ENCODE results near the gene DTX1. TPM values are rescaled to one million over a fixed set of nuclear protein-coding genes. Genes with fewer than 3 reads are reported as not detected.

The DTX1 gene
- total and polyA plus RNA-seq, 2 donors (not counting 3 experiments of a cell fraction or from before 2014, with no cell fraction given), result 0.06 to 0.22 TPM

- H3K79me2 ChIP-seq (ENCODE audit: control insufficient read depth, insufficient read depth, low read length), result no peaks in the 10 kb centered on the region
- peak overlapping the region; percentile 87 for H3K4me2 ChIP-seq (ENCODE audit: insufficient read depth, low read length)
- H3K27ac ChIP-seq (ENCODE audit: insufficient read depth, low read depth, low read length), result peak overlapping the region; percentile 63
- no peaks in the 10 kb centered on the region for H3K36me3 ChIP-seq (ENCODE audit: control insufficient read depth in 2 of 2, extremely low read depth in 1 of 2, insufficient read depth in 2 of 2, low read length in 2 of 2)
- no peaks in the 10 kb centered on the region for H4K20me1 ChIP-seq (replicated peaks; ENCODE audit: control insufficient read depth, extremely low read depth, insufficient read depth, low read length)
- peak; percentile 92 for FAIRE-seq
- intact Hi-C loops (cut with micrococcal nuclease) (loop anchor here (1.0 kb wide), 2 partner anchors 12 to 48 kb away; no protein-coding TSS in a partner anchor), dilution Hi-C loops (cut with MboI; ENCODE audit: extremely low pct_ligation_motif_present, low sequenced_read_pairs) (no loop called here)
- no peaks in the 10 kb centered on the region for H3K9me1 ChIP-seq (replicated peaks; ENCODE audit: control insufficient read depth, extremely low read depth, insufficient read depth, low read length)
- H3K27me3 ChIP-seq (ENCODE audit: control insufficient read depth in 2 of 2, insufficient read depth in 2 of 2, low read length in 2 of 2), result no peaks in the 10 kb centered on the region
- DNase-seq (ENCODE audit: low read depth, low spot score), result peak; percentile 75
- peak overlapping the region; percentile 17 for H3K9ac ChIP-seq (replicated peaks; ENCODE audit: extremely low read depth, insufficient read depth, low read length)
- TF ChIP-seq JUN (IDR thresholded peaks at IDR 0.05; ENCODE audit: borderline replicate concordance, insufficient read depth, insufficient read length, low read depth), result peak; percentile 43
- peak; percentile 28 for TF ChIP-seq POLR2A (IDR thresholded peaks at IDR 0.05; ENCODE audit: low read depth, low read length)
- TF ChIP-seq, protein P1, sequence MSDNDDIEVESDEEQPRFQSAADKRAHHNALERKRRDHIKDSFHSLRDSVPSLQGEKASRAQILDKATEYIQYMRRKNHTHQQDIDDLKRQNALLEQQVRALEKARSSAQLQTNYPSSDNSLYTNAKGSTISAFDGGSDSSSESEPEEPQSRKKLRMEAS (IDR thresholded peaks at IDR 0.05; ENCODE audit: insufficient read depth, insufficient read length), result no peak
- TF ChIP-seq FOS (IDR thresholded peaks at IDR 0.05; ENCODE audit: borderline replicate concordance, insufficient read depth, low read length), result peak; percentile 51
- peak; percentile 53 for TF ChIP-seq POLR2AphosphoS5 (IDR thresholded peaks at IDR 0.05; ENCODE audit: insufficient read depth, low read depth, low read length)
- BruUV-seq (replicated peaks), result no TSS peak
- H3K9me3 ChIP-seq (replicated peaks; ENCODE audit: control insufficient read depth, insufficient read depth, low read length), result no peaks in the 10 kb centered on the region
- CTCF ChIA-PET, result interaction anchor here (2.6 to 9.2 kb wide), 4 partner anchors 9 to 26 kb away, joined by 11 to 70 read pairs (median 38); no protein-coding TSS in a partner anchor
- H3K4me3 ChIP-seq (replicated peaks in 1 of 3; ENCODE audit: insufficient read depth in 1 of 3, low read depth in 1 of 3, low read length in 3 of 3), result peak overlapping the region in 1 of 3 experiments; percentile 50
- POLR2A ChIA-PET, result interaction anchor here (0.7 kb wide), 1 partner anchor 26 kb away, joined by 6 read pairs; no protein-coding TSS in a partner anchor
- peak overlapping the region; percentile 46 for H2AFZ ChIP-seq (ENCODE audit: low read depth, low read length)
- peaks cover 21% of the 10 kb centered on the region for H3K4me1 ChIP-seq (ENCODE audit: control insufficient read depth, extremely low read depth, insufficient read depth, low read length)
Measured at GRCh38 chr12:113019025-113019424, 37.5 kb upstream of the DTX1 start.

DNA sequence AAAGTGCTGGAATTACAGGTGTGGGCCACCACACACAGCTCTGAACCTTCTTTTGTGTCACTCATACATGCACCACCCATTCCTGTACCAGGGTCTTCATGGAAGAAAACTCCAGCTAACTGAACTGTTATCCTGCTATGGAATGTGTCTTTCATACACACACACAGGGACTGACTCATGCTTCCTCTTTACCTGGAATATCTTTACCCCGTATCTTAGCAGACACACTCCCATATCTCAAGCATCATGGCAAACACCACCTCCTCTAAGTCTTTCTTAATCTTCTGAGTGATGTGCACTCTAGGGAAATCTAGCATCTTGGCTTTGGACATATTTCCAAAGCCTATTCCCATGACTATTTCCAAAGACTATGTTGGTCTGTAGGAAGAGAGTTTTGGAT, 35.0 kb upstream of the DTX1 start:
- Histone ChIP-seq H2AFZ (ENCODE audit: low read depth, low read length) (no peak overlapping the region), H3K27me3 (ENCODE audit: control insufficient read depth in 2 of 2, insufficient read depth in 2 of 2, low read length in 2 of 2) (no peaks in the 10 kb centered on the region), H3K4me2 (ENCODE audit: insufficient read depth, low read length) (no peak overlapping the region), H3K9me3 (replicated peaks; ENCODE audit: control insufficient read depth, insufficient read depth, low read length) (no peaks in the 10 kb centered on the region), H3K4me1 (ENCODE audit: control insufficient read depth, extremely low read depth, insufficient read depth, low read length) (peaks cover 21% of the 10 kb centered on the region), H3K79me2 (ENCODE audit: control insufficient read depth, insufficient read depth, low read length) (no peaks in the 10 kb centered on the region), H3K9me1 (replicated peaks; ENCODE audit: control insufficient read depth, extremely low read depth, insufficient read depth, low read length) (no peaks in the 10 kb centered on the region), H4K20me1 (replicated peaks; ENCODE audit: control insufficient read depth, extremely low read depth, insufficient read depth, low read length) (no peaks in the 10 kb centered on the region), H3K27ac (ENCODE audit: insufficient read depth, low read depth, low read length) (no peak overlapping the region), H3K4me3 (replicated peaks in 1 of 3; ENCODE audit: insufficient read depth in 1 of 3, low read depth in 1 of 3, low read length in 3 of 3) (no peak overlapping the region), H3K36me3 (ENCODE audit: control insufficient read depth in 2 of 2, extremely low read depth in 1 of 2, insufficient read depth in 2 of 2, low read length in 2 of 2) (no peaks in the 10 kb centered on the region), H3K9ac (replicated peaks; ENCODE audit: extremely low read depth, insufficient read depth, low read length) (no peak overlapping the region)
- FAIRE-seq (no peak), DNase-seq (ENCODE audit: low read depth, low spot score) (no peak)
- ChIA-PET POLR2A (no interaction called here), CTCF (interaction anchor here (0.8 to 9.2 kb wide), 5 partner anchors 8 to 77 kb away, joined by 3 to 70 read pairs (median 17); no protein-coding TSS in a partner anchor)
- TF ChIP-seq CTCF (IDR thresholded peaks at IDR 0.05; ENCODE audit: extremely low read depth in 1 of 2, insufficient read depth in 1 of 2, low read depth in 1 of 2, low read length in 2 of 2), result no peak
- no peak for TF ChIP-seq JUN (IDR thresholded peaks at IDR 0.05; ENCODE audit: borderline replicate concordance, insufficient read depth, insufficient read length, low read depth)
- no peak for TF ChIP-seq GATA2 (IDR thresholded peaks at IDR 0.05; ENCODE audit: insufficient read depth, insufficient read length, low read depth, low read length)
- TF ChIP-seq EZH2 (IDR thresholded peaks at IDR 0.05; ENCODE audit: borderline replicate concordance, low read depth, low read length, severe bottlenecking), result no peak
- TF ChIP-seq POLR2A (IDR thresholded peaks at IDR 0.05; ENCODE audit: low read depth, low read length), result no peak
- TF ChIP-seq FOS (IDR thresholded peaks at IDR 0.05; ENCODE audit: borderline replicate concordance, insufficient read depth, low read length), result no peak
- no peak for TF ChIP-seq MYC (IDR thresholded peaks at IDR 0.05; ENCODE audit: low read depth, low read length)
- intact Hi-C loops (cut with micrococcal nuclease) (no loop called here), dilution Hi-C loops (cut with MboI; ENCODE audit: extremely low pct_ligation_motif_present, low sequenced_read_pairs) (no loop called here)
- BruUV-seq (replicated peaks), result no TSS peak
